Hematopoietic multipotent progenitor cell treated with erythropoietin and hydrocortisone succinate and interleukin-3 and kit ligand, for 6 days (in vitro differentiated cells): ENCODE results near the gene ARAF.

Experiments
- DNase-seq: peaks from one replicate; pipeline ENCODE4 v3.0.0-alpha.2; 2015

Gene ARAF

GRCh38 chrX:47564438-47565085 is 3.6 kb downstream of the ARAF start:
- no peak for DNase-seq

GRCh38 chrX:47566841-47567240 is 5.8 kb downstream of the ARAF start:
- DNase-seq = no peak

DNA sequence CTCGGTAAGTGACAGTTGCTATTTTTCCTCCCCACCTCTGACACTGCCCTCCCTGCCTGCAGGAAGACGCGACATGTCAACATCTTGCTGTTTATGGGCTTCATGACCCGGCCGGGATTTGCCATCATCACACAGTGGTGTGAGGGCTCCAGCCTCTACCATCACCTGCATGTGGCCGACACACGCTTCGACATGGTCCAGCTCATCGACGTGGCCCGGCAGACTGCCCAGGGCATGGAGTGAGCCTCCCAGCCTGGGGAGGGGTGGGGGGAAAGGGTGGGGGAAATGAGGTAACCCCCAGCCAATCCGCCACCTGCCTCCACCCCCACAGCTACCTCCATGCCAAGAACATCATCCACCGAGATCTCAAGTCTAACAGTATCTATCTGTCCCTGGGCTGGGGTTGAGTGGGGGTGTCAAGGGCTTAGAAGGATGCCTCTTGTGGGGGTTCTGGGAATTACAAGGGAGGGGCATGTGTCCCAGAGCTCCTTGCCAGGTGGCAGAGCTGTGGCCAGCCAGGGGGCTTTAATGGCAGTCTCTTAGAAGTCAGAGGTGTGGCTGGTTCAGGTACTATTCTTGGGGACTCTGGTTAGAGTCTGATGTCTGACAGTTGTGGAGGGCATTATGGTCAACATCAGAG is 7.8 kb downstream of the ARAF start:
- DNase-seq = peak; percentile 60

DNA sequence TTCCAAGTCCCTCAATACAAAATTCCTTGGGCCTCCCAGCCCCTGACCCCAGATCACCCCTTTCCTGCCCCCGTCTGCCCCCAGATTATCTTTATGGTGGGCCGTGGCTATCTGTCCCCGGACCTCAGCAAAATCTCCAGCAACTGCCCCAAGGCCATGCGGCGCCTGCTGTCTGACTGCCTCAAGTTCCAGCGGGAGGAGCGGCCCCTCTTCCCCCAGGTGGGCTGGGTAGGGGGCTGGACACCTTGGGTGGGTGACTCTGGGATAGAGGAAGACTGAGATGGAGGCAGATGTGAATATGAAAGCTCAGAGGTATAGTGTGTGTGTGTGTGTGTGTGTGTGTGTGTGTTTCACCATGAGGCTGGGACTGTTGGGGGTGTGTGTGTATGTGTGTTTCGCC is 9.8 kb downstream of the ARAF start:
- no peak for DNase-seq

- no peak for DNase-seq
Observed at GRCh38 chrX:47571215-47571614, 10.2 kb downstream of the ARAF start.

DNA sequence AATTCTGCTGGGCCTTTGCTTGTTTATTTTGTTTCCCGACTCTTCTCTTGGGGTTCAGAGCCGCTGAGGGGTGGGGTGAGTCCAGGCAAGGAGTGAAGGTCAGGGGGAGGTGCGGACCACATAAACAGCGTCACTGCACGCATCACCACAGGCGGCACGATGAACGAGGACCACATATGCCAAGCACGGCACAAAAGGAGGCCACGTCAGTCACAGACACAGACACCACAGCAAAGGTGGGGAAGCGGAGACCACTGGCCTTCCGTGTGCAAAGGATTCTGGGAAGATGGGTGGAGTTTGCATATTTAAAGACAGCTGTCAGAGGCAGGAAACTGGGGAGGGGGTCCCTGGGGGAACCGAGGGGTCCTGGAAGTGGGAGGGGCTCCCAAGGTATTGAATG is 10.9 kb downstream of the ARAF start:
- no peak for DNase-seq

DNA sequence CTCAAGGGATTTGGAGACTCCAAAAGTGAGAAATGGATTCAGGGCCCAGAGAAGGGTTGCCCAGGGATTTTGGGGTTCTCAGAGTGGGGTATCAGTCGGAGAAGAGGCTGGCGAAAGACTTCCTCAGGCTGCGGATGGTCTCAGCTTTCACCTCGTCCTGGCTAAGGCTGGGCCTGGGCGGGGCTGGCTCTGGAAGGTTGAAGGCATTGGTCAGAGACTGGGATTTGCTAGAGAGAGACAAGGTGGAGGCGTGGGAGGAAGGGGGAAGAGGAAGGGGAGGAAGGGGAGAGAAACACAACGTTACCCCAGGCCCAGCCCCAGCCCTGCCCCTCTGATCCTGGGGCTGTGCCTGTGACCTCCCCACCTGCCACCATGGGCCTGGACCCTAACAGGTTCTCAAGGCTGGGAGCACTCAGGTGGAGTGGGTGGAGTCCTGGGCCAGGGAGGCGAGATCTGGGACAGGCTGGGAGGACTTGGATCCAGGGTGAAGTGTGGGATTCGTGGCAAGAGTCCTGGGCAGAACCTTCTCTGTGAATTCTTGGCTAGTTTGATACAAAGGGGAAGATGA is 11.9 kb downstream of the ARAF start:
- DNase-seq = no peak

DNA sequence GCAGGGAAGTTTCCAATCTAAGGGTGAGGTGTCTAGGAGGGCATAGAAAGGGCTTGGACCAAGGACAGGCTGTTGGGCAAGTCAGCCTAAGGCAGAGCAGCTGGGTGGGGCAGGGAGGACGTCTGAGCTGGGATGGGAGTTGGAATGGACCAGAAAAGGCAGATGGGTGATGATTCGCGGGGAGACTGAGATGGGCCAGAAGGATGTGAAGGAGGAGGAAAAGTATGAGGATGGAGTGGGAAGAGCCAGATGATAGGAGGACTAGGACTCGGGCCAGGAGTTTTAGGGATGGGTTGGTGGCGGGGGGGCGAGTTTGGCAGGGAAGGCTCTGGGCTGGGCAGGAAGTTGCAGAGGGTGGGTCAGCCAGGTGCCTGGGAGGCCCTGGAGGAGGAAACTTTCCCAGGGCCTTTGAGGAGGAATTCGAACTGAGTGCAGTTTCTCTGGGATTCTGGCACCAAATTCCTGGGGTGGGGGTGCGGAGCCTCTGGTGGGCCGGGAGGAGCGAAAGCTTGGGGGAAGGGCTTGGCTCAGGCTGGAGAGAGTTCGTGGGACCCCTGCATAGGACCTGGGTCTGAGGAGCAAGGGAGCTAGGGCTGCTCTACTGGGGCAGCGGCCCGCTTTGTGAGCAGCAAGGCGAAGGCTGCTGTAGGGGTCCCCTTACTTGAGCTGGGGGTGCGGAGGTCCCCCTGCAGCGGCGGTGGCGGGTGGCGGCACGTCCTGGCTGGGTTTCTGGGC is 12.5 kb downstream of the ARAF start:
- no peak for DNase-seq

- DNase-seq = no peak
Observed at GRCh38 chrX:47574076-47574546, 13.1 kb downstream of the ARAF start.

GRCh38 chrX:47574547-47575301 is 13.7 kb downstream of the ARAF start:
- peak; percentile 84 for DNase-seq

GRCh38 chrX:47576021-47576898 is 15.3 kb downstream of the ARAF start:
- DNase-seq = no peak

GRCh38 chrX:47577424-47577823 is 16.4 kb downstream of the ARAF start:
- no peak for DNase-seq

DNA sequence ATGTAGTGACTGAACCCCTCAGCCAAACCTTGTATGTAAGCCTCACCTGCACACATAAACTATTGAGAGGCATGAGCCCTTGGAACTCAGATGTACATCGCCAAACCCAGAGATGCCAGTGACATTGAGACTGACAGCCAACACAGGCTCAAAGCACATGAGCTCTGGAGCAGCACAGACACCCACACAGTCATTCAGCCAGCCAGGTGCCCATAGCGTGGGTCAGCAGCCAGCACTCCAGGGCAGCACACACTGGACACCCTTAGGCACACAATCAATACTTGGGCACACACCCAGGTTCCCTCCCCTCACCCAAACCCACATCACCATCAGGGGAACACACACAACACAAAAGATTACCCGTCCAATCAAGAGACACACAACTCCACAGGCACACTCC is 16.9 kb downstream of the ARAF start:
- no peak for DNase-seq

DNA sequence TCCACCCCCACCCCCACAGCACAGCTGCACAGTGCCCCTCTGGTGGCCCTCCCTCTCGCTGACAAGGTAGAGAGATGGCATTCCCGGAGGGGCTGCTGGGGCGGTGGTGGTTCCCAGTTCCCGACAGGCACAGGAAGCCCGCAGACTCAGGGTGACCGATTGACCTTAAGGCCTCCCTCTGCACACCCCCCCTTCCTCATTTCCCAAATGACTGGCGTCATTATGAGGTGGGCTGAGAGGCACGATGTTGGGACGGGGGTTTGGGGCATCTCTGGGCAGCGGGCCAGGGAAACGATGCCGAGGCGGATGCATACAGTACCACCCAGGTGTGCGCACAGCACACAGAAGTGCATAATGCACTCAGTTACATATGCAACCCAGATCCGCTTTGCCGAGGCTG is 17.7 kb downstream of the ARAF start:
- DNase-seq = no peak

- DNase-seq = no peak
Observed at GRCh38 chrX:47579537-47579936, 18.5 kb downstream of the ARAF start.

- peak; percentile 94 for DNase-seq
Observed at GRCh38 chrX:47581731-47582647, 21.0 kb downstream of the ARAF start, which contains the start of gene TIMP1. TIMP1 (plus strand) TSS chrX:47582436; CDS start chrX:47583416, 980 bp downstream.

- no peak for DNase-seq
Observed at GRCh38 chrX:47583240-47583861, 22.3 kb downstream of the ARAF start.

- DNase-seq = no peak
Observed at GRCh38 chrX:47584714-47585113, 23.7 kb downstream of the ARAF start.

DNA sequence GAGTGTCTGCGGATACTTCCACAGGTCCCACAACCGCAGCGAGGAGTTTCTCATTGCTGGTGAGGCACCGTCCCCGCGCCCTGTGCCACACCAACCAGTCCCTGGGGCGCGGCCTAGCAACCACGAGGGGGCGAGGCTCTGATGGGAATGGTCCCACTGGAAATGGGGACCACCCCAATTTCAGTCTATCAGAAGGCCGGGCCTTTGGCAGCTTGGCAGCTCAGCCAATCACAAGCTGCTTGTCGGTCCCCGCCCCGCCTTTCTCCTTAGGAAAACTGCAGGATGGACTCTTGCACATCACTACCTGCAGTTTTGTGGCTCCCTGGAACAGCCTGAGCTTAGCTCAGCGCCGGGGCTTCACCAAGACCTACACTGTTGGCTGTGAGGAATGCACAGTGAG is 24.3 kb downstream of the ARAF start:
- no peak for DNase-seq
